Adrenal gland (tissue), 12 donors: ENCODE data around the gene FAM117B. TPM values are rescaled to one million over a fixed set of nuclear protein-coding genes. Genes with fewer than 3 reads are reported as not detected.

Experiments
- DNase-seq, 7 donors: peaks; one replicate each; pipeline ENCODE4 v3.0.0-alpha.2; 2019 to 2020
- H3K27ac ChIP-seq, 5 donors: fragments of 200-600 bp; sonication (generic) in 4 of 5; 1 replicate in 3 of 5; 2 replicates in 2 of 5; pipeline versions ENCODE4 v1.5.1 to v1.8.0; 2016 to 2020; ENCODE audit warnings: mild to moderate bottlenecking in 1 of 5
- H3K27me3 ChIP-seq: fragments of 200-600 bp; 2 replicates; pipeline ENCODE4 v1.8.0; 2021
- H3K36me3 ChIP-seq, 2 donors: fragments of 200-600 bp; replicated peaks in 1 of 2; 1 replicate in 1 of 2; 2 replicates in 1 of 2; pipeline versions ENCODE4 v1.5.1 to v1.8.0; 2018 to 2022
- H3K4me1 ChIP-seq, 2 donors: fragments of 200-600 bp; replicated peaks in 1 of 2; 1 replicate in 1 of 2; 2 replicates in 1 of 2; pipeline versions ENCODE4 v1.5.1 to v1.8.0; 2018 to 2021
- H3K4me3 ChIP-seq, 4 donors: fragments of 200-600 bp; sonication (generic) in 3 of 4; one replicate each; pipeline ENCODE4 v1.5.1; 2016 to 2018
- H3K9me3 ChIP-seq, 3 donors: fragments of 200-600 bp; sonication (generic) in 1 of 3; replicated peaks in 1 of 3; 1 replicate in 2 of 3; 2 replicates in 1 of 3; pipeline versions ENCODE4 v1.5.1 to v1.8.0; 2016 to 2021
- POLR2A ChIP-seq, 2 donors: fragments of 450-650 bp; IDR thresholded peaks; one replicate each; pipeline ENCODE4 v1.6.1; 2017; ENCODE audit warnings: antibody characterized with exemption in 2 of 2, mild to moderate bottlenecking in 2 of 2, moderate library complexity in 1 of 2
- WGBS, 4 donors: extraction: QIAGEN DNeasy Blood & Tissue Kit in 2 of 4; methylation state at CpG; one replicate each; pipeline versions ENCODE4 v1.1.5 to v1.1.7; 2013 to 2017; 5-methylcytosine and 5-hydroxymethylcytosine counted together
- intact Hi-C, 2 donors: fragments of 100-400 bp; cut with DNase I; formaldehyde crosslinking; loops; one replicate each; pipeline versions ENCODE4 v1.14.1 to v1.15.0; 2022 to 2023
- polyA plus RNA-seq, 3 donors: library from polyadenylated mRNA; stranded (reverse); fragments of 200-250 nt in 2 of 3; fragments of 350-450 nt in 1 of 3; fragmentation: Illumina TruSeq in 1 of 3; extraction: RNeasy Lipid Tissue Mini Kit (QIAGEN cat#74804) in 1 of 3; gene quantifications; one replicate each; pipeline ENCODE4 v1.2.3, GENCODE V29; 2013 to 2014
- total RNA-seq, 9 donors: library from RNA; depleted of rRNA in 4 of 9; stranded (reverse); fragments of >200 nt in 4 of 9; fragments of 120-200 nt in 1 of 9; fragmentation: NEBNext Ultra II Directional in 1 of 9; extraction: Animal tissue kit (Norgen Biotek cat#: 25700) in 1 of 9; gene quantifications; one replicate each; pipeline versions ENCODE4 v1.1.0 to v1.2.4, GENCODE V29; 2013 to 2023
- TF ChIP-seq, protein P1 (sequence below), 6 experiments: fragments of 450-650 bp in 4 of 6; fragments of 200-600 bp in 2 of 6; sonication (generic) in 1 of 6; IDR thresholded peaks; 1 replicate in 5 of 6; 2 replicates in 1 of 6; pipeline versions ENCODE4 v1.5.1 to v1.8.0; 2016 to 2021; ENCODE audit warnings: antibody characterized with exemption in 6 of 6, mild to moderate bottlenecking in 2 of 6, moderate library complexity in 1 of 6
- donor health status: healthy with polysubstance abuse.
- donor health status: Bipolar disorder and iron deficiency.
- donor health status: DM: yes; HTN: yes; CAD: no.
- donor health status: DM: no; HTN: no; CAD: no.
- donor health status: DM: no; HTN: no; CAD: no.
- donor health status: DM: yes; HTN: yes; CAD: no.

Gene FAM117B
- total and polyA plus RNA-seq, 12 donors: 4.7 to 48.2 (median 20.4) TPM

DNA sequence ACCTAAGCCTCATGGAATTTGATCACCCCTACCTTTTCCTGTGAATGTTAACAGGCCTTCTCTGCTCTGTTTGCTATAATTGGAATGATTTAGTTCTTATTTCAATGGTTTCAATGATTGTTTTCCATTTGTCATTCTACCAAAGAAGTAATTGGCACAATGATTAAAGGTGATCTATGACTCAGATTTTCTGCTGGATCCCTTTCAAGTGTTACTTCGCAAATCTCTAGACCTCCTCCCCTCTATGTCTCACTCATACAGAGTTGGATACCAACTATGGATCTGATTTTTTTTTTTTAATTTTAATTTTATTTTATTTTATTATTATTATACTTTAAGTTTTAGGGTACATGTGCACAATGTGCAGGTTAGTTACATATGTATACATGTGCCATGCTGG, 29.6 kb upstream of the FAM117B start:
- intact Hi-C loops: no loop called here
- H3K36me3 ChIP-seq: no peaks in the 10 kb centered on the region

GRCh38 chr2:202608142-202608852, 26.5 kb upstream of the FAM117B start:
- no peaks in the 10 kb centered on the region for H3K4me1 ChIP-seq
- no peak overlapping the region for H3K4me3 ChIP-seq
- peak overlapping the region in 1 of 5 donors; percentile 34 for H3K27ac ChIP-seq
- no peak for TF ChIP-seq POLR2A (IDR thresholded peaks at IDR 0.05)
- TF ChIP-seq, protein P1, sequence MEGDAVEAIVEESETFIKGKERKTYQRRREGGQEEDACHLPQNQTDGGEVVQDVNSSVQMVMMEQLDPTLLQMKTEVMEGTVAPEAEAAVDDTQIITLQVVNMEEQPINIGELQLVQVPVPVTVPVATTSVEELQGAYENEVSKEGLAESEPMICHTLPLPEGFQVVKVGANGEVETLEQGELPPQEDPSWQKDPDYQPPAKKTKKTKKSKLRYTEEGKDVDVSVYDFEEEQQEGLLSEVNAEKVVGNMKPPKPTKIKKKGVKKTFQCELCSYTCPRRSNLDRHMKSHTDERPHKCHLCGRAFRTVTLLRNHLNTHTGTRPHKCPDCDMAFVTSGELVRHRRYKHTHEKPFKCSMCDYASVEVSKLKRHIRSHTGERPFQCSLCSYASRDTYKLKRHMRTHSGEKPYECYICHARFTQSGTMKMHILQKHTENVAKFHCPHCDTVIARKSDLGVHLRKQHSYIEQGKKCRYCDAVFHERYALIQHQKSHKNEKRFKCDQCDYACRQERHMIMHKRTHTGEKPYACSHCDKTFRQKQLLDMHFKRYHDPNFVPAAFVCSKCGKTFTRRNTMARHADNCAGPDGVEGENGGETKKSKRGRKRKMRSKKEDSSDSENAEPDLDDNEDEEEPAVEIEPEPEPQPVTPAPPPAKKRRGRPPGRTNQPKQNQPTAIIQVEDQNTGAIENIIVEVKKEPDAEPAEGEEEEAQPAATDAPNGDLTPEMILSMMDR (IDR thresholded peaks at IDR 0.05): no peak
- no peaks in the 10 kb centered on the region for H3K9me3 ChIP-seq
- DNase-seq: no peak
- H3K36me3 ChIP-seq: no peaks in the 10 kb centered on the region
- 76 to 84% (median 81%) methylated on average over 2 of the region's 2 CpGs for WGBS, 4 donors
- intact Hi-C loops: no loop called here
- H3K27me3 ChIP-seq: no peaks in the 10 kb centered on the region

More for the DNA sequence above, 29.6 kb upstream of the FAM117B start:
- no peaks in the 10 kb centered on the region for H3K9me3 ChIP-seq
- TF ChIP-seq, protein P1 (IDR thresholded peaks at IDR 0.05): no peak
- TF ChIP-seq POLR2A (IDR thresholded peaks at IDR 0.05): no peak
- H3K4me1 ChIP-seq: peaks cover 0 to under 1% of the 10 kb centered on the region in 2 donors
- H3K27me3 ChIP-seq: no peaks in the 10 kb centered on the region
- DNase-seq: no peak
- WGBS, 4 donors: 47 to 58% (median 51%) methylated on average over 1 of the region's 1 CpG
- no peak overlapping the region for H3K27ac ChIP-seq
- H3K4me3 ChIP-seq: no peak overlapping the region

DNA sequence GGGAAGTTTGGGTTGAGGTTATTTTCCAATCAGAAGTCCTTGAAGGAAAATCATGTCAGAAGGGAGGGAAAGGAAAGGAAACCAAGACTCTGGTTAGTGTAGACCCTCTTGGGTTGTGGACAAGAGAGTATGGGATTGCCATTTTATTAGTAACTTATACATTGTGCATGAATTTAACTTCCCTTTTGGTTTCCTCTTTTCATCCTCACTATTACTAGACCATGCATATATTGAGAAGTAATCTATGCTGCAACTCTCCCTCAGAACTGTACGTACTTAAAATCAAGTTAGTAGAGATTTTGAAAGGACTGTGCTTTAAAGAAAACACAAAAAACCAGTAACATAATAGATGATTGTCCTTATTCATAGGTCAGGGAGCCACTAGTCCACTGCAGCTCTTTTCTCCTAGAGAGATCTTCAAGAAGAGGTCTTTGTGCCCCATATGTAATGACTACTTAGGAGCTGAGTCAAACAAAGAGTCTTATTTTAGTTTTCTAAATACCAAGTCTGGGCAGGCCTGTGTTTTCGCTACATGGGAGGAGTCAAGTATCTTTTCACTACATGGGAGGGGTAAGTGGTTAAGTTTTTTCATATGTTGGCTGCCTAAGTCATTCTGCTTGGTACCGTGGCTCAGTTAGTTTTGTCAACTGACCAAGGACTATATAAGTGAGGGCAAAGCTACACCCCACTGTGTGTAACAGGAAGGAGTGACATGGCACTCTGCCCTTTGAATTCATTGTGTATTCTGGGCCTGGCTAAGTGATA, 25.2 kb upstream of the FAM117B start:
- Histone ChIP-seq H3K27ac (peak overlapping the region in 1 of 5 donors; percentile 58), H3K4me3 (no peak overlapping the region), H3K27me3 (no peaks in the 10 kb centered on the region), H3K36me3 (no peaks in the 10 kb centered on the region), H3K9me3 (no peaks in the 10 kb centered on the region), H3K4me1 (no peaks in the 10 kb centered on the region)
- DNase-seq: no peak
- intact Hi-C loops: no loop called here
- no peak for TF ChIP-seq POLR2A (IDR thresholded peaks at IDR 0.05)
- TF ChIP-seq, protein P1 (IDR thresholded peaks at IDR 0.05): no peak
- WGBS, 4 donors: 65 to 80% (median 75%) methylated on average over 3 of the region's 3 CpGs

DNA sequence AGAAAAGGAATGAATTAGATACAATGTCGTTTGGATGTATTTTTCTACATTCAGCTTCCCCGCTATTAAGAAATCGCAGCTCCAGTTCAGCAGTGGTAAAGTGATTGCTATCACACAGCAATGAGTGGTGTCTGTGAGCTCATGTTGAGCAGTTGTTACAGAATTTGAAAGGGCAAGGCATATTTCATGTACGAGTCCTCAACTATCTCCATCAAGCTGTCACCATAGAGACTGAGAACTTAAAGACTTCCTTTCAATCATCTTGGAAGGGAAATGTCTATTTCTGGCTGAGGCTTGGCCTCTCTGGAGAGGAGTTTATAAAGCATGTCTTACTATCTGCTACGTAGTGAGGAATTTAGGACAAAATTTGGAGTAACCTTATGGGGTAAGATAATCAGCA, 24.4 kb upstream of the FAM117B start:
- TF ChIP-seq, protein P1 (IDR thresholded peaks at IDR 0.05): no peak
- TF ChIP-seq POLR2A (IDR thresholded peaks at IDR 0.05): no peak
- Histone ChIP-seq H3K4me1 (no peaks in the 10 kb centered on the region), H3K36me3 (no peaks in the 10 kb centered on the region), H3K9me3 (no peaks in the 10 kb centered on the region), H3K27me3 (no peaks in the 10 kb centered on the region), H3K4me3 (peak overlapping the region in 1 of 4 donors; percentile 12), H3K27ac (peak overlapping the region in 1 of 5 donors; percentile 58)
- no peak for DNase-seq
- WGBS, 4 donors: 81 to 89% (median 85%) methylated on average over 5 of the region's 5 CpGs
- intact Hi-C loops: no loop called here
